Thymus (tissue), 11 donors: ENCODE measurements around the gene RAET1L. TPM values are rescaled to one million over a fixed set of nuclear protein-coding genes. Genes with fewer than 3 reads are reported as not detected.

Experiments
- DNase-seq, 9 donors: peaks; one replicate each; pipeline ENCODE4 v3.0.0-alpha.2; 2013; ENCODE audit warnings: low spot score in 9 of 9, low read depth in 6 of 9, missing footprints in 1 of 9
- H3K27ac ChIP-seq, 2 donors: one replicate each; pipeline ENCODE4 v1.5.1; 2013; ENCODE audit warnings: control low read depth in 1 of 2, low read depth in 1 of 2, low read length in 1 of 2, mild to moderate bottlenecking in 1 of 2, moderate library complexity in 1 of 2
- H3K27me3 ChIP-seq, 2 donors: one replicate each; pipeline ENCODE4 v1.5.1; 2013; ENCODE audit warnings: low read length in 1 of 2; ENCODE audit not compliant: control insufficient read depth in 2 of 2, insufficient read depth in 1 of 2
- H3K36me3 ChIP-seq, 2 donors: one replicate each; pipeline ENCODE4 v1.5.1; 2013; ENCODE audit warnings: low read length in 1 of 2, mild to moderate bottlenecking in 1 of 2, moderate library complexity in 1 of 2; ENCODE audit not compliant: control insufficient read depth in 2 of 2, insufficient read depth in 2 of 2
- H3K4me1 ChIP-seq, 2 donors: one replicate each; pipeline ENCODE4 v1.5.1; 2013; ENCODE audit warnings: low read length in 2 of 2; ENCODE audit not compliant: control insufficient read depth in 2 of 2, insufficient read depth in 2 of 2
- H3K4me3 ChIP-seq, 2 donors: one replicate each; pipeline ENCODE4 v1.5.1; 2013; ENCODE audit warnings: low read length in 2 of 2, control low read depth in 1 of 2, mild to moderate bottlenecking in 1 of 2
- H3K9me3 ChIP-seq, 2 donors: one replicate each; pipeline ENCODE4 v1.5.1; 2013; ENCODE audit warnings: low read length in 1 of 2, mild to moderate bottlenecking in 1 of 2; ENCODE audit not compliant: control insufficient read depth in 2 of 2, insufficient read depth in 1 of 2
- WGBS: extraction: QIAGEN DNeasy Blood & Tissue Kit; methylation state at CpG from one replicate; pipeline ENCODE4 v1.1.7; 2013; 5-methylcytosine and 5-hydroxymethylcytosine counted together
- polyA plus RNA-seq: library from polyadenylated mRNA; stranded (reverse); fragments of 200-250 nt; gene quantifications from one replicate; pipeline ENCODE4 v1.2.3, GENCODE V29; 2013
- total RNA-seq: library from RNA; stranded (reverse); fragments of 120-200 nt; gene quantifications from one replicate; pipeline ENCODE4 v1.2.4, GENCODE V29; 2013
- donor health status: healthy.

Gene RAET1L
- total and polyA plus RNA-seq, 2 donors: 0.28 to 3.1 TPM

DNA sequence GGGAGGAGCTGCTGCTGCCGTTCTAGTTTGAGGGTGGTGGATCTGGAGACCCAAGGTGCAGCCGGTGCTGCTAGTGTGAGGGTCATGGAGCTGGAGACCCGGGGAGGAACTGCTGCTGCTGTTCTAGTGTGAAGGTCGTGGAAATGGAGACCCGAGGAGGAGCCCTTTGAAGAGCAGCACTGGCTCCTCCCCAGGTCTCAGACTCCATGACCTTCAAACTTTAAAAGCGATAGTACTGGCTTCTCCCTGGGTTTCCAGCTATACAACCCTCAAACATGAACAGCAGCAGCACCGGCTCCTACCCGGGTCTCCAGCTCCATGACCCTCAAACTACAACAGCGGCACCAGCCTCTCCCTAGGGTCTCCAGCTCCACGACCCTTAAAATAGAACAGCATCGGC lies 28.1 kb upstream of the RAET1L start:
- no peak overlapping the region for H3K27ac ChIP-seq
- no peak for DNase-seq
- H3K4me1 ChIP-seq: no peaks in the 10 kb centered on the region
- H3K9me3 ChIP-seq: peaks cover 0 to 1% of the 10 kb centered on the region in 2 donors
- peaks cover 0 to 53% of the 10 kb centered on the region in 2 donors for H3K27me3 ChIP-seq
- 94% methylated on average over 11 of the region's 11 CpGs for WGBS
- H3K36me3 ChIP-seq: no peaks in the 10 kb centered on the region
- no peak overlapping the region for H3K4me3 ChIP-seq

DNA sequence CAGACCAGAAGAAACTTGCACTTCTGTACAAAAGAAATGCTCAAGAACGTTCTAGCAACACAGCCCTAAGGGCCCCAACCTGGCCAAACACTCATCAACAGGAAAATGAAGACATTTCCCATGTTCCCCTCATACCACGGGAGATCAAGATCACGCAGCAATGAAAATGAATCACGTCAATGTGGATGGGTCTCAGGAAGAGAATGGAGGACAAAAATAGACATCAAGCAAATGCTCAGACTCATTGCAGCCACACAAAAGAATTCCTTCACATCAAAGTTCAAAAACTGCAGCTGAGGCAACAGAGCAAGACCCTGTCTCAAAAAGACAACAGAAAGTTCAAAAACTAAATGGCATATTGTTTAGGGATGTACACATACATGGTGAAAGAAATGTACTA lies 25.5 kb upstream of the RAET1L start:
- WGBS: 54% methylated on average over 4 of the region's 4 CpGs
- DNase-seq: no peak
- Histone ChIP-seq H3K36me3 (no peaks in the 10 kb centered on the region), H3K27ac (no peak overlapping the region), H3K9me3 (peaks cover 0 to 1% of the 10 kb centered on the region in 2 donors), H3K4me1 (no peaks in the 10 kb centered on the region), H3K27me3 (peaks cover 5 to 51% of the 10 kb centered on the region in 2 donors), H3K4me3 (no peak overlapping the region)

DNA sequence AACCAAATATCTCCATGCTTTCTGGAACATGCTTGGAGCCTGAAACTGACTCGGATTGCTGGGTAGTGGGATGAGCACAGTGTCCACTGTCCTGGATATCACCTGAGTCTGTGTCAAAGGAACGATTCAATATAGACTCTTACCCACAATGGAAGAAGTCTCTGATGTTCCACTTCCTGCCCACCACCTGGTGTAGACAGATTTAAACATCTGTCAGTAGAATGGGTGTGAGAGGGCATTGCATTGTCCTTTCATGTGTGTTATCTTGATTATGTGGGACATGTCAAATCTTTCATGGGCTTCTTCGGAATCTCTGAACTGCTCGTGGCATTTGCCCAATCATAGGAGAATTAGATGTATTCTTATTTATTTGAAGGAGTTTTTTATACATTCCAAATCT lies 22.8 kb upstream of the RAET1L start:
- Histone ChIP-seq H3K27me3 (peaks cover 5 to 39% of the 10 kb centered on the region in 2 donors), H3K27ac (no peak overlapping the region), H3K4me1 (no peaks in the 10 kb centered on the region), H3K4me3 (no peak overlapping the region), H3K36me3 (no peaks in the 10 kb centered on the region), H3K9me3 (no peaks in the 10 kb centered on the region)
- peak in 3 of 9 donors; percentile 7 to 58 (median 12) for DNase-seq
- WGBS: 43% methylated on average over 4 of the region's 4 CpGs

DNA sequence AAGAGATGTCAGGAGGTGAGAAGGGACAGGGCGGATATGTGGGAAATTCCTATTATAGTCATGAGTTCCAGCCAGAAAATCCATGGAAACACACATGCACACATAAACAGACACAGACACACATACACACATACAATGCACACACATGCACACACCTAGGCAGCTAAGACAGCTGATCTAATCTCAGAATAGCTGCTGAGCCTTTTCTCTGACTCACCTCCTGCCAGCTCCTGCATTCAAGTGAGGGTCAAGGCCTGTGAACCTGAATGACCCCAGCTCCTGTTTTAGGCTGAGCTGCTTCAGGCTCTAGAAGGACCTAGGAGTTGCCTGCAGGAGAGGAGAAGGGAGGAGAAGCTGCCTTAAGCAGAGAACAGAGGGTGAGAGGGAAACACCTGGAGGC lies 21.6 kb upstream of the RAET1L start:
- Histone ChIP-seq H3K9me3 (no peaks in the 10 kb centered on the region), H3K4me1 (no peaks in the 10 kb centered on the region), H3K36me3 (no peaks in the 10 kb centered on the region), H3K27me3 (peaks cover 5 to 34% of the 10 kb centered on the region in 2 donors), H3K4me3 (no peak overlapping the region), H3K27ac (no peak overlapping the region)
- DNase-seq: no peak
- 98% methylated on average over 1 of the region's 1 CpG for WGBS

DNA sequence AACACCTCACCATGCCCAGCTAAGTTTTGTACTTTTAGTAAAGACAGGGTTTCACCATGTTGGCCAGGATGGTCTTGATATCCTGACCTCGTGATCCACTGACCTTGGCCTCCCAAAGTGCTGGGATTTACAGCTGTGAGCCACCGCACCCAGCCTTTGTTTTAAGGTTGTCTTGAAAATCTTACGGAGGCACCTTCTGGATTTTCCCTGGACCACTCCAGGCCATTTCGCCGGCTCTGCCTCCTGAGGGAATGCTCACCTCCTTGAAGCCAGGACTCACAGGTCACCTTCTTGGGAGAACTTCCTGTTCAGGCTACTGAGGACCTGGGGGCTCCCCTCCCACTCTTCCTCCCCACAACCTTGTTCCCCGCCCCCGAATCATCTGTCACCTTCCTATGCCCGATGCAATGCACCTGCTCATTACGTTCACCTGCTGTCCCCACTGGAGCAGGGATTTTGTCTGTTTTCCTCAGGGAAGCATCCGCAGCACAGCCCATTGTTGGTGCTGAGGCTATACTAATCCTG lies 19.4 kb upstream of the RAET1L start:
- no peak overlapping the region for H3K27ac ChIP-seq
- no peak overlapping the region for H3K4me3 ChIP-seq
- H3K36me3 ChIP-seq: no peaks in the 10 kb centered on the region
- 95% methylated on average over 10 of the region's 10 CpGs for WGBS
- no peaks in the 10 kb centered on the region for H3K9me3 ChIP-seq
- DNase-seq: no peak
- H3K4me1 ChIP-seq: no peaks in the 10 kb centered on the region
- H3K27me3 ChIP-seq: peaks cover 9 to 53% of the 10 kb centered on the region in 2 donors

DNA sequence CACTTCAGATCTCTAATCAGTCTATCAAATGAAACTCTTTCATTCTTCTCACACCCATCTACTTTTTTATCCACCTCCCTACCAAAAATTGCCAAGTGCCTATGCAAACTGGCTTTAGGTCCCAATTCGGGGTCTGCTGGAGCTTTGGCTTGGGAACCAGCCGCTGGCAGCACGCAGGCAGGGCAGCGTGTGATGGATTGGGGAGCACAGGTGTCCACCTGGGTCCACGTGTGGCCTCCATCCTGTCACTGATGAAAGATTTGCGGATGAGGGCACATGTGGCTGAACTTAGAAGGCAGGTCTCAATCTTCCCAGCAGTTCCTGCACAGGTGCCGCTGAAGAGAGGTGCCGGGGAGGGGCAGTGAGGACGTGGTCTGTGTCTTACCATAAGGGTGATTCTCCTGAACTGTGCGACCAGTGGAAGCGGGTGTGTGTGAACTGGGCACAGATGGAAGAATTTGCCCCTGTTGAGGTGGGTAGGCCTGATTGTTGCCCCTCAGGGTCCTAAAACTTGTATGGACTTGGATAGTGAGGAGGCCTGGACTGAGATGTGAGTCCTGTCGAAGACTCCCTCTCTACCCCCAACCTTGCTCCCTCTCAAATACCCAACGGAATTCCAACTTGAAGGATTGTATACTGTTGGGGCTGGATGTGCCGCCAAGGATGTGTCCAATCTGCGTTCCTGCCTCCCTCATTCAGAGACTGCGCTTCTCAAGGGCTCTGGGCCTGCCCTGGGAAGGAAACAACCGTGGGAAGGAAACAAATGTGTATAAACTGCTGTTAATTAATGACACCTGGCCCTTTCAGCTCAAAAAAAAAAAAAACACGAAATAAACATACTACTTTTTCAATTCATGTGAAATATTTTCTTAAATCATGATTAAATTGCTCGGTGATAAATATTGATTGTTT lies 18.4 kb upstream of the RAET1L start:
- H3K36me3 ChIP-seq: no peaks in the 10 kb centered on the region
- no peaks in the 10 kb centered on the region for H3K4me1 ChIP-seq
- peaks cover 15 to 62% of the 10 kb centered on the region in 2 donors for H3K27me3 ChIP-seq
- WGBS: 90% methylated on average over 19 of the region's 19 CpGs
- no peaks in the 10 kb centered on the region for H3K9me3 ChIP-seq
- no peak overlapping the region for H3K4me3 ChIP-seq
- DNase-seq: no peak
- H3K27ac ChIP-seq: no peak overlapping the region

DNA sequence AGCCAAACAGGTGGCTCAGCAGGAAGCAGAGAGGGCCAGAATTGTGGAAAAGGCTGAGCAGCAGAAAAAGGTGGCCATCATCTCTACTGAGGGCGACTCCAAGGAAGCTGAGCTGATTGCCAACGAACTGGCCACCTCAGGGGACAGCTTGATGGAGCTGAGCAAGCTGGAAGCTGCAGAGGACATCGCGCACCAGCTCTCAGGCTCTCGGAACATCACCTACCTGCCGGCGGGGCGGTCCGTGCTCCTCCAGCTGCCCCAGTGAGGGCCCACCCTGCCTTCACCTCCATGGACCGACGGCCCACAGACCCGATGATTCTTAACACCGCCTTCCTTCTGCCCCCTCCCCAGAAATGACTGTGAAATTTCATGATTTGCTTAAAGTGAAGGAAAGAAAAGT lies 17.8 kb upstream of the RAET1L start:
- Histone ChIP-seq H3K27ac (no peak overlapping the region), H3K27me3 (peaks cover 20 to 69% of the 10 kb centered on the region in 2 donors), H3K4me3 (no peak overlapping the region), H3K4me1 (no peaks in the 10 kb centered on the region), H3K36me3 (no peaks in the 10 kb centered on the region), H3K9me3 (no peaks in the 10 kb centered on the region)
- WGBS: 95% methylated on average over 13 of the region's 13 CpGs
- no peak for DNase-seq

DNA sequence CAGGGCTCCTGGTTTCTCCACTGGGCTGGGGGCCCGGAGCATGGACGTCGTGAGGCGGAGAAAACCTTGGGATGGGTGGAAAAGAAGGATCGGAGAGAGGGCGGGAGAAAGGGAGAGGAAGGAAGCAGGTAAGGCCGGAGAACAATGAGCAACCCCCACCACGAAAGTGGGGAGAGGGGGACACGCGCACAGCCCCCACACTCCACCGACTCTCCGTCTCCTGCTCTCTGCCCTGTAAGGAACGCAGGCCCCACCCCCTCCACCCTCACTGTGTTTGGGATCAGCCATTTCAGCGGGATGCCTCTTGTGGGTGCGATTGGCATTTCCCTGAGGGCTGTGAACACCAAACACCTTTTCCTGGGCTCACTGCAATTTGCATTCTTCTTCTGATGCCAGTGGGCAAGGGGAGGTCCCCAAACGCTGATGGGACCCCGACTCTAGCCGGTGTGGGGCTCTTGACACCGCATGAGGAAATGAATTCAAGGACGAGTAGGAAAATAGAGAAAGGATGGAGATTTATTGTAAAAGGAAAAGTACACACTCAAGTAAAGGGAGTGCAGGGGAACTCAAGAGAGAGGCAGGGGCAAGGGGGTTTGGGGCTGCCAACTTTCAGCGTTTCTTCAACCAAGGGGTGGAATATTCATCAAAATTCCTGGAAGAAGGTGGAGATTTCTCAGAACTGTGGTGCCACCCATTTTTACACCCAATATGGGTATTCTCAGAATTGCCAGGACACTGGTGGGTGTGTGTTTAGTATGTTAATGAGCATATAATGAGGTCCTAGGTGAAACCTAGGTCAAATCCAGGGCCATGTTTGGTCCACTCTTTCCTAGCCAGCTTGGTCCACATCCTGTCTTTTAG lies 13.1 kb upstream of the RAET1L start:
- no peak overlapping the region for H3K4me3 ChIP-seq
- H3K36me3 ChIP-seq: no peaks in the 10 kb centered on the region
- H3K4me1 ChIP-seq: peaks cover 0 to 4% of the 10 kb centered on the region in 2 donors
- H3K27me3 ChIP-seq: peaks cover 32 to 84% of the 10 kb centered on the region in 2 donors
- 10% methylated on average over 21 of the region's 21 CpGs for WGBS
- H3K9me3 ChIP-seq: no peaks in the 10 kb centered on the region
- no peak for DNase-seq
- no peak overlapping the region for H3K27ac ChIP-seq
